Activated CD4-positive, alpha-beta T cell treated with anti-CD3 and anti-CD28 coated beads, Interleukin-2, amount 10 ng/mL, durations not matched to agents 24 days and 14 days (primary cell): ENCODE data around the gene RYR3. TPM values are rescaled to one million over a fixed set of nuclear protein-coding genes. Genes with fewer than 3 reads are reported as not detected.
A peak's percentile ranks its signal among the peaks of the same experiment; 100 is the strongest.

ENCODE experiments used
- DNase-seq: peaks from one replicate; pipeline ENCODE4 v3.0.0; 2022
- H3K27ac Mint-ChIP-seq: one replicate; pipeline ENCODE4 v1.8.0; 2022; ENCODE audit warnings: mild to moderate bottlenecking, mixed read lengths
- H3K27me3 Mint-ChIP-seq: one replicate; pipeline ENCODE4 v1.8.0; 2022; ENCODE audit warnings: mixed read lengths
- H3K36me3 Mint-ChIP-seq: one replicate; pipeline ENCODE4 v1.8.0; 2022; ENCODE audit warnings: low read depth, mild to moderate bottlenecking, mixed read lengths
- H3K4me1 Mint-ChIP-seq: one replicate; pipeline ENCODE4 v1.8.0; 2021; ENCODE audit warnings: mixed read lengths
- H3K4me3 Mint-ChIP-seq: one replicate; pipeline ENCODE4 v1.8.0; 2022; ENCODE audit warnings: mild to moderate bottlenecking, moderate library complexity, mixed read lengths
- H3K9me3 Mint-ChIP-seq: one replicate; pipeline ENCODE4 v1.8.0; 2021; ENCODE audit warnings: mixed read lengths
- intact Hi-C: fragments of 100-400 bp; cut with micrococcal nuclease; formaldehyde crosslinking; loops from one replicate; pipeline ENCODE4 v1.15.1; 2023
- total RNA-seq: library from RNA; stranded (reverse); gene quantifications from 2 replicates; pipeline ENCODE4 v1.2.3, GENCODE V29; 2022

Gene RYR3
- total RNA-seq, 1 donor from 2014 or later = not detected

DNA sequence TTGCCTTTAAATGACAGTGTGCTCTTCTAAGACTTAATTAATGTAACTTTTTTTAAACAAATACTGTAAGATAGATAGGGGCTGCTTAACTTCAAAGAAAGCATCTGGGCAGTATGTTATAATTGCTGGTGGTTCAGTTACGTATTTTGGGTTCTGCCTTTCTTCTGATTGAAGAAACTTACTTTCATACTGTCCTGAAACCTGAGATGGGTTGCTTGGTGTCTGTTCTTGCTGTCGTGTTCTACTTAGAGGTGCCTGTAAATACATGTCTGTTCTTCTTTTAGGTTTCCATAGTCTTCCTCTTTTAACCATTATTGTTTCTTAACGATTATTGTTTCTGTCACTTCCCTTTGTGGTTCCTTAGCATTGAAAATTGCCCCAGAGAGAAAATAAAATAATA lies 359.8 kb downstream of the RYR3 start:
- DNase-seq = no peak
- intact Hi-C loops = no loop called here
- Mint-ChIP-seq H3K27ac (no peak overlapping the region), H3K9me3 (no peaks in the 10 kb centered on the region), H3K36me3 (no peaks in the 10 kb centered on the region), H3K4me3 (no peak overlapping the region), H3K27me3 (peaks cover 11% of the 10 kb centered on the region), H3K4me1 (no peaks in the 10 kb centered on the region)

DNA sequence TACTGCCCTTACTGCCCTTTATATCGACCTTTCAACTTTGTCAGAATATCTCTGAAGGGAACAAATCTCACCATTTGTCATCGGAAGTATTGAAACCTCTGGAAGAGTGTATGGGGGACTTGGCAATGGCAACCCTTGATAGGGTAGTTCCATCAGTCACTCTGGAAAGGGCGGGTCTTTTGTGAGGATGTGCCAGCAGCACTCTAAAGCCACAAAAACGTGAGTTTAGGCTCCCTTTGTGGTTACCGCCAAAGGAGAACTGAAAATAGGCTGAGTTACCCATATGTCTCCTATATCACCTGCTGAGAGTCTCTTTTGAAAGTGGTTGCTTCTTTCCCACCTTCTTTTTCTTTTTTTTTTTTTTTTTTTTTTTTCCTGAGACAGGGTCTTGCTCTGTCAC lies 360.7 kb downstream of the RYR3 start:
- Mint-ChIP-seq H3K9me3 (no peaks in the 10 kb centered on the region), H3K4me3 (no peak overlapping the region), H3K27me3 (peaks cover 10% of the 10 kb centered on the region), H3K27ac (no peak overlapping the region), H3K36me3 (no peaks in the 10 kb centered on the region), H3K4me1 (no peaks in the 10 kb centered on the region)
- intact Hi-C loops = no loop called here
- DNase-seq = no peak

DNA sequence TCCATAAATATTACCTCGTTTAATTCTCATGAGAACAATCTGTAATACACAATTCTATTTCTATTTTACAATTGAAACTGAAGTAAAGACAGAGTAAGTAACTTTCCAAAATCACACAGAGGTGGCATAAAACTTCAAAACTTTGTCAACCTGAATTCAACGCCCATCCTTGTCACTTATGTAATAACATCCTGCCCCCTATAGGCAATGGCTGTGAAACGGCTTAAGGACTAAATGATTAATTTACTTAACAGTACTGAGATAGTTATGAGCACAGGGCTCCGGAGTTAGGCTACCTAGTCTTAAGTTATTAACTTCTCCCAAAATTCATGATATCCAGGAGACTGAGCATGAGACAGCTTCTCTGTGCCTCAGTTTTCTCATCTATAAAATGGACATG lies 364.5 kb downstream of the RYR3 start:
- no peaks in the 10 kb centered on the region for H3K4me1 Mint-ChIP-seq
- H3K9me3 Mint-ChIP-seq = no peaks in the 10 kb centered on the region
- DNase-seq = no peak
- no peak overlapping the region for H3K27ac Mint-ChIP-seq
- no peak overlapping the region for H3K4me3 Mint-ChIP-seq
- H3K27me3 Mint-ChIP-seq = peaks cover 10% of the 10 kb centered on the region
- intact Hi-C loops = no loop called here
- H3K36me3 Mint-ChIP-seq = no peaks in the 10 kb centered on the region

DNA sequence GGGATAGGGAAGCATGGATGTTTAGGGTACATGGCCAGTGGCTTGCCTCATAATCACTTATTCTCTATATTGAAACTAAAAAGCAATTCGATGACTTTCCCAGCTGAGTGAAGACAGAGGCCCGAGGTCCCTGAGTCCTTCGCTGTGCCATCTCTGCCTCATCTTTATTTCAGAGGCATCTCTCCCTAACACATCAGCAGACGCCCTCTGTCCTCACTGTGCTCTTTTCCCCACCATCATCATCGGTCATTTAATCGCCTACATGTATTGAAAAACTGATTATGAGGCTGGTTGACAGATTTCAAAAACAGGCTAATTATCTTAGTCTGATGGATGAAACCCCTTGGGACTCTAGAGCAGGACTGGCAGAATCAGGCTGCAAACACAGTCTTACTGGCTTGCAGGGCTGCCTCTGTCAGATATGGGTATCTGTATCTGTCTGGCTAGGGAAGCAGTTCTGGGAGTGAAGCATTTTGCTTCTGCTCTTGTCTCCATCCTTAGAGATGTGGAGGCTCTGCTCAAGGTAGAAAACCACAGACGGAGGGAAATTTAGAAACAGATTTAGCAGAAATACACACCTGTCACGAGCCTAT lies 366.6 kb downstream of the RYR3 start:
- H3K27me3 Mint-ChIP-seq = peaks cover 2% of the 10 kb centered on the region
- no peaks in the 10 kb centered on the region for H3K9me3 Mint-ChIP-seq
- H3K27ac Mint-ChIP-seq = no peak overlapping the region
- intact Hi-C loops = no loop called here
- no peak for DNase-seq
- no peak overlapping the region for H3K4me3 Mint-ChIP-seq
- no peaks in the 10 kb centered on the region for H3K4me1 Mint-ChIP-seq
- H3K36me3 Mint-ChIP-seq = no peaks in the 10 kb centered on the region

DNA sequence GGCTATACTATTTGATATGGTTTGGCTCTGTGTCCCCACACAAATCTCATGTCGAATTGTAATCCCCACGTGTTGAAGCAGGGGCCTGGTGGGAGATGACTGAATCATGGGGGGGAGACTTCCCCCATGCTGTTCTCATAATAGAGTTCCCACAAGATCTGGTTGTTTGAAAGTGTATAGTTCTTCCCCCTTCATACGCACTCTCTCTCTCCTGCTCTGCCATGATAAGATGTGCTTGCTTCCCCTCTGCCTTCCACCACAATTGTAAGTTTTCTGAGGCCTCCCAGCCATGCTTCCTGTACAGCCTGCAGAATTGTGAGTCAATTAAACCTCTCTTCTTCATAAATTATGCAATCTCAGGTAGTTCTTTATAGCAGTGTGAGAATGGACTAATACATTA lies 367.4 kb downstream of the RYR3 start:
- H3K4me1 Mint-ChIP-seq = no peaks in the 10 kb centered on the region
- intact Hi-C loops = no loop called here

DNA sequence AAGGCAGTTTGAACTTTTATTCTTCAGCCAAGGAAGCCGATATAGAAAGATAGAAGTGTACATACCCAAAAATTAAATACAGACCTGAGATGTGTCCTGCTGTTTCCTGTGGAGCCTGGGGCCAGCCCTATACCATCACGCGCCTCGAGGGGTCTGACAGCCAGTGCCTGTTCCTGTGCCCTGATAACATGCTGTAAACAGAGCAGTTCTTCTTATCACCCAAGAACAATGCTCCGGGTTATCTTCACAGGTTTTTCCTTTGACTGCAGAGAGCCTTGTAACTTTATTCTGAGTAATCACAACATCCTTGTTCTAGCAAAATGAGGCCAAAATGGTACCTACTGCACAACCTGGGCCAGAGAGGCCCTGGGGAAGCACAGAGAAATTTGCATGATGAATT lies 367.8 kb downstream of the RYR3 start:
- Mint-ChIP-seq H3K36me3 (no peaks in the 10 kb centered on the region), H3K4me3 (no peak overlapping the region), H3K27me3 (peaks cover 2% of the 10 kb centered on the region), H3K27ac (no peak overlapping the region), H3K9me3 (no peaks in the 10 kb centered on the region), H3K4me1 (no peaks in the 10 kb centered on the region)
- no peak for DNase-seq
- intact Hi-C loops = no loop called here

More for the DNA sequence above, 367.4 kb downstream of the RYR3 start:
- no peak overlapping the region for H3K4me3 Mint-ChIP-seq
- DNase-seq = no peak
- no peak overlapping the region for H3K27ac Mint-ChIP-seq
- H3K27me3 Mint-ChIP-seq = peaks cover 2% of the 10 kb centered on the region
- H3K9me3 Mint-ChIP-seq = no peaks in the 10 kb centered on the region
- no peaks in the 10 kb centered on the region for H3K36me3 Mint-ChIP-seq

DNA sequence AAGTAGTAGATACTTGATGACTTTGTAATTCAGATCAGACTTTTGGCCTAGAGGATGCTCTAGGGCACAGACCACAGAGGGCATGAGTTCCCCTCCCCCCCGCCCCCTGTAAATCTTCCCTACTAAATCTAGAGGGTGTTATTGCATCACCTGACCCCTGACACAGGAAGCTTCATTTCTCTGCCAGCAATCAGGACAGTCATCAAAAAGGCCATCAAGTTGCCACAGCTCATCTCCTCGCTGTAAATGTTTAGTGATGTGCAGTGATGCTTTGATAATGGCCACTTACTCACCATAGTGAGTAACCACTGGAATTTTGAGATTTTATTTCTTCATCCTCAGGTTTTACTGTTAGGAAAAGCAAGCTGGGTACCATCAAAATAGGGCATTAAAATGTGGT lies 368.3 kb downstream of the RYR3 start:
- H3K27me3 Mint-ChIP-seq = peaks cover 2% of the 10 kb centered on the region
- no peak overlapping the region for H3K4me3 Mint-ChIP-seq
- intact Hi-C loops = no loop called here
- H3K4me1 Mint-ChIP-seq = no peaks in the 10 kb centered on the region
- DNase-seq = no peak
- H3K27ac Mint-ChIP-seq = no peak overlapping the region
- no peaks in the 10 kb centered on the region for H3K36me3 Mint-ChIP-seq
- H3K9me3 Mint-ChIP-seq = no peaks in the 10 kb centered on the region

DNA sequence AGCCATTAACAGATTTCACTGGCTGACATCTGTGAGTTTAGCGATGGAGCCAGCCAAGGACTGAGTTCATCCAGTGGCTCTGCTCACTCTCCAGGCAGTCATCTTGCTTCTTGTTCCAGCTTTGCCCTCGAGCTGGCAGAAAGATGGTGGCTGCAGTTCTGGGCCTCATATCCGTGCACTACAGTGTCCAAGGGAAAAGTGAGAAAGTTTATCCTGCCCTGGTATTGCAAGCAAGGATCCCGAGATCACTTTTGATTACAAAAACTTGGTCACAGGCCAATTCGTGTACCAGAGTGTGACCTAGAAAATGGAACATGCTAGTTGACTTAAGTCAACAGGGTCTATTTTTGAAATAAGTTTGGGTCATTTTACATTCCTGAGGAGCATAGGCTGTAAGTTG lies 369.6 kb downstream of the RYR3 start:
- DNase-seq = no peak
- Mint-ChIP-seq H3K4me1 (no peaks in the 10 kb centered on the region), H3K4me3 (no peak overlapping the region), H3K9me3 (no peaks in the 10 kb centered on the region), H3K27me3 (no peaks in the 10 kb centered on the region), H3K36me3 (no peaks in the 10 kb centered on the region), H3K27ac (no peak overlapping the region)
- intact Hi-C loops = no loop called here

DNA sequence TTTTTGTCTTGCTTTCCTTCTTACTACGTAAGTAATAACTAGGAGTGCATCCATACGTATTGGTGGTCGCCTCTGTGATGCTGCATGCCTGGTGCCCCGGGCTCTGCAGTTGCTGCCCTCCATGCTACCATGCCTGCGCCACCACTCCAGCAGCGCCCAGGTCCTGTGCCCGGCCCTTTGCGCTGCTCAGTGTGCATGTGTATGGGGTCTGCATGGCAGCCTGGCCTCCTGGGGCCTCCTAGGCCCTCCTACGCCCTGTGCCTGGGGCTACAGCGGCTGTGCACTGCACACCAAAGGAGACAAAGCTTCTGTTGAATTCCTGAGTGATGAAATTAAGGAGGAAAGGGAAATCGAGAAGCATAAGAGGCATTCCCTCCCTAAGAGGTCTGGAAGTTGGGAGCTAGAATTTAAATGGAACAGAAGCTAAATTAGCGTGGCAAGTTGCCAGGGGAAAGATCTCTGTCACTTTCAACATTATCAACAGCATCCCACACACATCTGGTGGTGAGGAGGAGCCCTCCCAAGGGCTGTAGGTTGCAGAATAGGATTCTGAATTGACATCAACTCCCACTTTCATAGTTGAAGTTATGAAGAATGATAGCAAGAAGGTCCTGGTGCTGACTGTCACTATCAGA lies 382.5 kb downstream of the RYR3 start:
- DNase-seq = no peak
- no peaks in the 10 kb centered on the region for H3K9me3 Mint-ChIP-seq

DNA sequence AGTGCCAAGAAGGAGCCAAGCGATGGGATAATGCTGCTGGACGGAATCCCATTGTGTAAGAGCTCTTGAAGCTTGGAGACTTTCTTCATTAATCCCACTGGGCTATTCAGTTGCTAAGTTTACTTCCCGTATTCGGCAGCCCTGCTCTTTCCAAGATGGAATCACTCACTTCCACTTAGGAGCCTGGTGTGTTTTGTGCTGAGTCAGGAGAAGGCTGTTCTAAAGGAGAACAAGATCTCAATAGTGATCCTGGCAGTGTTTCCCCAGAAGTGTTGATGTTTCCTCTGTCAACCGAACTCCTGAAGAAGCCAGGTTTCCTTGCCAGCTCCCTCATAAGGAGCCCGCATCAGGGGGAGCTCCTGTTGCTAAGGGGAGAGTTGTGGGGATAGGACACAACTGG lies 387.4 kb downstream of the RYR3 start:
- intact Hi-C loops = no loop called here
- H3K9me3 Mint-ChIP-seq = no peaks in the 10 kb centered on the region
- no peak for DNase-seq
- H3K4me3 Mint-ChIP-seq = no peak overlapping the region
- no peaks in the 10 kb centered on the region for H3K36me3 Mint-ChIP-seq
- H3K27me3 Mint-ChIP-seq = peaks cover 4% of the 10 kb centered on the region
- H3K4me1 Mint-ChIP-seq = no peaks in the 10 kb centered on the region
- no peak overlapping the region for H3K27ac Mint-ChIP-seq

More for the DNA sequence above, 382.5 kb downstream of the RYR3 start:
- intact Hi-C loops = no loop called here
- Mint-ChIP-seq H3K27me3 (peaks cover 5% of the 10 kb centered on the region), H3K27ac (no peak overlapping the region), H3K4me1 (no peaks in the 10 kb centered on the region), H3K4me3 (no peak overlapping the region), H3K36me3 (no peaks in the 10 kb centered on the region)

DNA sequence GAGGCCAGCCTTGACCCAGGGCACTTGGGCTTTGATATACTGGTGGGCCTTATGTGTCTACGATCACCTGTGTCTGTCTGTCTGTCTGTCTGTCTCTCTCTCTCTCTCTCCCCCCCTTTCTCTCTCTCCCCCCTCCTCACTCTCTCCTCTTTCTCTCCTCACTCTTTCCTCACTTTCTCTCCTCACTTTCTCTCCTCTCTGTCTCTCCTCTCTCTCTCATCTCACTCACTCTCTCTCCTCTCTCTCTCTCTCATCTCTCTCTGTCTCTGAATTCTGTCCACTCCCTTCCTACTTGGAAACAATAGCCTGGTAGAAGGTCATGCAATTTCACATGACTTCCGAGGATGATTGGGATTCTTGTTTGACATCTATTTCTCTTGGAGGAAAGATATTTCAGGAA lies 388.4 kb downstream of the RYR3 start:
- no peak overlapping the region for H3K4me3 Mint-ChIP-seq

DNA sequence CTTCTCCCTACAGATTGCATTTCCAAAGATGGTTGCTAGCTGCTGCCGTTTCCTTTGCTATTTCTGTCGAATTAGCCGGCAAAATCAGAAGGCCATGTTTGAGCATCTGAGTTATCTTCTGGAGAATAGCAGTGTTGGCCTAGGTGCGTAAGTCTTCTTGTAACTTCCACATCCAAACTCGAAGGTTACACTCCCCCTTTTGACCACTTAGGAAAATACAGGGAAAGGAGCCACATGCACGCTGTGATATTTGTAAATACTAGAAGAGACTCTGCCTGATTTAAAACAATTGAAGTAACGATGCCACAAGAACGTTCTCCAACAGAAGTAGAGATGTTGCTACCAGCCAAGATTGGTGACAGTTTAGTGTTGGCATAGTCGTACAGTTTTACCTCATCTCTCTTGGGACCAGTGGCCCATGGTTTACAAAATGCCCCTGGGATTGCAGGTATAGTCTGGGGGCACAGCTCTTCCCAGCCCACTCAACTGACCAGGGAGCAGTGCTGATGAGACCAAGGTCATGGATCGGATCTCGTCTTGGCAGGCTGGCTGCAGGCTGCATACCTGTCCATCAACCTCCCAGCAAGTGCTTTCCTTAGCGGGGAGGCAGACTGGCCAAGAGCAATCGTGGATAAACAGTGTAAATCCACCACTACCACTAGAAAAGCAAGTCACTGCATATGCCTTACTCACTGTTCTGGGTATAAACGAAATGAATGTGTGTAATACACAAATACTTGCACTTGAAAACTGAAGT lies 389.1 kb downstream of the RYR3 start:
- Mint-ChIP-seq H3K36me3 (no peaks in the 10 kb centered on the region), H3K4me3 (no peak overlapping the region), H3K27me3 (peaks cover 2% of the 10 kb centered on the region), H3K27ac (no peak overlapping the region), H3K9me3 (no peaks in the 10 kb centered on the region), H3K4me1 (no peaks in the 10 kb centered on the region)
- DNase-seq = no peak
- intact Hi-C loops = loop anchor here (2.0 to 10.0 kb wide), 2 partner anchors 407 to 465 kb away; no protein-coding TSS in a partner anchor

More for the DNA sequence above, 388.4 kb downstream of the RYR3 start:
- Mint-ChIP-seq H3K27ac (no peak overlapping the region), H3K4me1 (no peaks in the 10 kb centered on the region), H3K36me3 (no peaks in the 10 kb centered on the region), H3K27me3 (peaks cover 2% of the 10 kb centered on the region), H3K9me3 (no peaks in the 10 kb centered on the region)
- intact Hi-C loops = no loop called here
- no peak for DNase-seq

DNA sequence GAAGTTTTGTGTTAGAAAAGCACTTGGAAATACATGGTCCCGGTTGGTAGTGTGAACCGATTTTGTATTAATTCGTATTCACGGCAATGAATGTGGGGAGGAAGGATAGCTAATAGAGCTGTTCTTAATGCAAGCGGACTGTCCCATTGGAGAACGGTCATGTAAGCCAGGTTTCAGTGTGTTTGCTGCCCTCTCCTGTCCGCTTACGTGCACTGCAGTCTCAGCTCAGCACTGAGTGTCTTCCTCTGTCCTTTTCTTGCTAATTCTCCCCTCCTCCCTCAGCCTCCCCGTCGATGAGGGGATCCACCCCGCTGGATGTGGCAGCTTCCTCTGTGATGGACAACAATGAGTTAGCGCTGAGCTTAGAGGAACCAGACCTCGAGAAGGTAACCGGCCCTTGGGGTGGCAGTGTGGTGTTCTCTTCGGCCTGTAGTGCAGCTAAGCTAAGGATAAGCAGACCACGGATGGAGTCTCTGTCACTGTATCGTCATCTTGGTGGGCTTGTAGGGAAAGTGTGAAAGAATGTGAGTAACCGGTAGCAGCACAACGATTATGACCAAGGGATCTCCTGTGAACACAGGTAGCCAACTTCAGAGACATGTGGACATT lies 390.0 kb downstream of the RYR3 start:
- Mint-ChIP-seq H3K27ac (no peak overlapping the region), H3K36me3 (no peaks in the 10 kb centered on the region), H3K4me3 (no peak overlapping the region), H3K4me1 (no peaks in the 10 kb centered on the region), H3K9me3 (no peaks in the 10 kb centered on the region), H3K27me3 (peaks cover 2% of the 10 kb centered on the region)
- intact Hi-C loops = loop anchor here (2.0 to 10.0 kb wide), 2 partner anchors 408 to 466 kb away; no protein-coding TSS in a partner anchor
- DNase-seq = peak; percentile 87

DNA sequence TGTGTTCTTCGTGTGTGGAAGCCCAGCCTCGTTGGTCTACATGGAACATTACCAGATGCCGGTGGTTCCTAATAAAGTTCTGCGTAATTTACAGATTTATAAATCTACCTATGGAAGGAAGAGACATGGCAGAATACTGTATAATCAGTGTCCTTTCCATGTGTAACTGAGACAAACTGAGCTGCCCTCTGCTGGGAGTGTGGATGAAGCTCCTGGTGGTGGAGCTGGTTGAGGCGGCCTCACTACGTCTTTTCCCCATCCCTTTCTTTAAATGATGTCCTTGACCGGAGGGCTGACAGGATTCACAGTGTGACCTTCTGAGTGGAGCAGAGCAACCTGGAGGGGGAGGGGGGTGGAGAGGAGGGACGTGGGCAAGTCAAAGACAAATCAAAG lies 390.5 kb downstream of the RYR3 start:
- no peaks in the 10 kb centered on the region for H3K36me3 Mint-ChIP-seq
- intact Hi-C loops = loop anchor here (2.0 to 10.0 kb wide), 2 partner anchors 408 to 466 kb away; no protein-coding TSS in a partner anchor
- no peak overlapping the region for H3K27ac Mint-ChIP-seq
- H3K27me3 Mint-ChIP-seq = peaks cover 2% of the 10 kb centered on the region
- no peaks in the 10 kb centered on the region for H3K9me3 Mint-ChIP-seq
- H3K4me1 Mint-ChIP-seq = no peaks in the 10 kb centered on the region
- no peak overlapping the region for H3K4me3 Mint-ChIP-seq
- no peak for DNase-seq
